Measurements from ENCODE around the gene ST3GAL2. TPM values are rescaled to one million over a fixed set of nuclear protein-coding genes. Genes with fewer than 3 reads are reported as not detected.

Gene ST3GAL2
- total RNA-seq, 1 experiment from 2014 or later, result 49.4 TPM

DNA sequence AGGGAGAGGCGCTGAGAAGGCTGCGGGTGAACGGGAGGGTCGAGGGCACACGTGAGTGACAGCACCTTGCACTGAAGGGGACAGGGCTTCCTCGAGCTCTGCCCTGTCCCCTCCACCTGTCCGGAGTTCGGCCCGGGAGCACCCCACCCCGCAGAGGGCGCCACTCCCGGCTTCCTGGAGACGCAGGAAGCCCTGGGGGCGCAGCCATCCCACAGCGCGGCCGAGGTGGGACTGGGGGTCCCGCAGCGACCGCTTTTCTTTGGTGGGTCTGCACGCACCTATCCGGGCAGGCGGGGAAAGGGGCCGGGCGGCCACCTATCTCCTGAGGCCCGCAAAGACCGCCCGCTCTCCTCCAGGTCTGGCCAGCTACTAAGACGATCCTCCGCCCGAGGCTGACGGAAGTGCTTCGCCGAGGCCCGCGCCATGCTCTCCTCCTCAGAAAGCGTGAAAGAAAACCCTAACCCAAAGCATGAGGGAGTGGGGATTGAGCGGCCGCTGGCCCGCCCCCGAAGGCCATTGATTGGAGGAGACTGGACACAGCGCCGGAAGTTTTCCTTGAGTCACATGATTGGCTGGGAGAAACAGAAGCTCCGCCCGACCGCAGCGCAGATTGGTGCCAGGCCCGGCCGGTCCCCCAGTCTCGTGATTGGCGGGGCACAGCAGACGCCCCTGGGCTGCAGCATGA lies 57.8 kb downstream of the ST3GAL2 start (continued):
- TF ChIP-seq HMGXB4 (CRISPR knock-in tag; IDR thresholded peaks at IDR 0.05) (peak; percentile 66), ZNF121 (CRISPR knock-in tag; IDR thresholded peaks at IDR 0.05) (no peak), FOXP1 (CRISPR knock-in tag; IDR thresholded peaks at IDR 0.05; ENCODE audit: borderline replicate concordance) (peak; percentile 26; the same call in 1 of the 2 replicates), PRRX2 (CRISPR knock-in tag; IDR thresholded peaks at IDR 0.05) (0 out of 2 replicates have a peak, but pooled peaks have one; percentile 14), ZNF263 (CRISPR knock-in tag; IDR thresholded peaks at IDR 0.05; ENCODE audit: low read depth) (0 out of 2 replicates have a peak, but pooled peaks have one; percentile 26), JAZF1 (CRISPR knock-in tag; IDR thresholded peaks at IDR 0.05) (no peak), ZNF138 (CRISPR knock-in tag; conservative IDR thresholded peaks at IDR 0.05) (peak; percentile 50; the same call in 1 of the 2 replicates), ATF2 (CRISPR knock-in tag; IDR thresholded peaks at IDR 0.05; ENCODE audit: borderline replicate concordance, low read depth) (no peak), NR1H2 (CRISPR knock-in tag; IDR thresholded peaks at IDR 0.05) (no peak), ZNF425 (CRISPR knock-in tag; conservative IDR thresholded peaks at IDR 0.05) (no peak), MYBL2 (CRISPR knock-in tag; IDR thresholded peaks at IDR 0.05) (peak; percentile 75; the same call in 1 of the 2 replicates), SOX15 (CRISPR knock-in tag; IDR thresholded peaks at IDR 0.05) (no peak), NFE2L1 (CRISPR knock-in tag; IDR thresholded peaks at IDR 0.05) (peak; percentile 80; the same call in 1 of the 2 replicates), OVOL2 (CRISPR knock-in tag; IDR thresholded peaks at IDR 0.05; ENCODE audit: borderline replicate concordance) (no peak), E2F5 (CRISPR knock-in tag; IDR thresholded peaks at IDR 0.05) (peak; percentile 51), SMAD4 (CRISPR knock-in tag; IDR thresholded peaks at IDR 0.05) (peak; percentile 52; the same call in 1 of the 2 replicates), TEAD4 (CRISPR knock-in tag; IDR thresholded peaks at IDR 0.05) (0 out of 2 replicates have a peak, but pooled peaks have one; percentile 11)
- TF ChIP-seq, protein P1, sequence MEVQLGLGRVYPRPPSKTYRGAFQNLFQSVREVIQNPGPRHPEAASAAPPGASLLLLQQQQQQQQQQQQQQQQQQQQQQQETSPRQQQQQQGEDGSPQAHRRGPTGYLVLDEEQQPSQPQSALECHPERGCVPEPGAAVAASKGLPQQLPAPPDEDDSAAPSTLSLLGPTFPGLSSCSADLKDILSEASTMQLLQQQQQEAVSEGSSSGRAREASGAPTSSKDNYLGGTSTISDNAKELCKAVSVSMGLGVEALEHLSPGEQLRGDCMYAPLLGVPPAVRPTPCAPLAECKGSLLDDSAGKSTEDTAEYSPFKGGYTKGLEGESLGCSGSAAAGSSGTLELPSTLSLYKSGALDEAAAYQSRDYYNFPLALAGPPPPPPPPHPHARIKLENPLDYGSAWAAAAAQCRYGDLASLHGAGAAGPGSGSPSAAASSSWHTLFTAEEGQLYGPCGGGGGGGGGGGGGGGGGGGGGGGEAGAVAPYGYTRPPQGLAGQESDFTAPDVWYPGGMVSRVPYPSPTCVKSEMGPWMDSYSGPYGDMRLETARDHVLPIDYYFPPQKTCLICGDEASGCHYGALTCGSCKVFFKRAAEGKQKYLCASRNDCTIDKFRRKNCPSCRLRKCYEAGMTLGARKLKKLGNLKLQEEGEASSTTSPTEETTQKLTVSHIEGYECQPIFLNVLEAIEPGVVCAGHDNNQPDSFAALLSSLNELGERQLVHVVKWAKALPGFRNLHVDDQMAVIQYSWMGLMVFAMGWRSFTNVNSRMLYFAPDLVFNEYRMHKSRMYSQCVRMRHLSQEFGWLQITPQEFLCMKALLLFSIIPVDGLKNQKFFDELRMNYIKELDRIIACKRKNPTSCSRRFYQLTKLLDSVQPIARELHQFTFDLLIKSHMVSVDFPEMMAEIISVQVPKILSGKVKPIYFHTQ (CRISPR knock-in tag; IDR thresholded peaks at IDR 0.05), result no peak; the same call in 1 of the 2 replicates
- TF ChIP-seq, protein P2, sequence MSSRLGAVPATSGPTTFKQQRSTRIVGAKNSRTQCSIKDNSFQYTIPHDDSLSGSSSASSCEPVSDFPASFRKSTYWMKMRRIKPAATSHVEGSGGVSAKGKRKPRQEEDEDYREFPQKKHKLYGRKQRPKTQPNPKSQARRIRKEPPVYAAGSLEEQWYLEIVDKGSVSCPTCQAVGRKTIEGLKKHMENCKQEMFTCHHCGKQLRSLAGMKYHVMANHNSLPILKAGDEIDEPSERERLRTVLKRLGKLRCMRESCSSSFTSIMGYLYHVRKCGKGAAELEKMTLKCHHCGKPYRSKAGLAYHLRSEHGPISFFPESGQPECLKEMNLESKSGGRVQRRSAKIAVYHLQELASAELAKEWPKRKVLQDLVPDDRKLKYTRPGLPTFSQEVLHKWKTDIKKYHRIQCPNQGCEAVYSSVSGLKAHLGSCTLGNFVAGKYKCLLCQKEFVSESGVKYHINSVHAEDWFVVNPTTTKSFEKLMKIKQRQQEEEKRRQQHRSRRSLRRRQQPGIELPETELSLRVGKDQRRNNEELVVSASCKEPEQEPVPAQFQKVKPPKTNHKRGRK (CRISPR knock-in tag; IDR thresholded peaks at IDR 0.05; ENCODE audit: borderline replicate concordance), result no peak
- TF ChIP-seq, protein P3, sequence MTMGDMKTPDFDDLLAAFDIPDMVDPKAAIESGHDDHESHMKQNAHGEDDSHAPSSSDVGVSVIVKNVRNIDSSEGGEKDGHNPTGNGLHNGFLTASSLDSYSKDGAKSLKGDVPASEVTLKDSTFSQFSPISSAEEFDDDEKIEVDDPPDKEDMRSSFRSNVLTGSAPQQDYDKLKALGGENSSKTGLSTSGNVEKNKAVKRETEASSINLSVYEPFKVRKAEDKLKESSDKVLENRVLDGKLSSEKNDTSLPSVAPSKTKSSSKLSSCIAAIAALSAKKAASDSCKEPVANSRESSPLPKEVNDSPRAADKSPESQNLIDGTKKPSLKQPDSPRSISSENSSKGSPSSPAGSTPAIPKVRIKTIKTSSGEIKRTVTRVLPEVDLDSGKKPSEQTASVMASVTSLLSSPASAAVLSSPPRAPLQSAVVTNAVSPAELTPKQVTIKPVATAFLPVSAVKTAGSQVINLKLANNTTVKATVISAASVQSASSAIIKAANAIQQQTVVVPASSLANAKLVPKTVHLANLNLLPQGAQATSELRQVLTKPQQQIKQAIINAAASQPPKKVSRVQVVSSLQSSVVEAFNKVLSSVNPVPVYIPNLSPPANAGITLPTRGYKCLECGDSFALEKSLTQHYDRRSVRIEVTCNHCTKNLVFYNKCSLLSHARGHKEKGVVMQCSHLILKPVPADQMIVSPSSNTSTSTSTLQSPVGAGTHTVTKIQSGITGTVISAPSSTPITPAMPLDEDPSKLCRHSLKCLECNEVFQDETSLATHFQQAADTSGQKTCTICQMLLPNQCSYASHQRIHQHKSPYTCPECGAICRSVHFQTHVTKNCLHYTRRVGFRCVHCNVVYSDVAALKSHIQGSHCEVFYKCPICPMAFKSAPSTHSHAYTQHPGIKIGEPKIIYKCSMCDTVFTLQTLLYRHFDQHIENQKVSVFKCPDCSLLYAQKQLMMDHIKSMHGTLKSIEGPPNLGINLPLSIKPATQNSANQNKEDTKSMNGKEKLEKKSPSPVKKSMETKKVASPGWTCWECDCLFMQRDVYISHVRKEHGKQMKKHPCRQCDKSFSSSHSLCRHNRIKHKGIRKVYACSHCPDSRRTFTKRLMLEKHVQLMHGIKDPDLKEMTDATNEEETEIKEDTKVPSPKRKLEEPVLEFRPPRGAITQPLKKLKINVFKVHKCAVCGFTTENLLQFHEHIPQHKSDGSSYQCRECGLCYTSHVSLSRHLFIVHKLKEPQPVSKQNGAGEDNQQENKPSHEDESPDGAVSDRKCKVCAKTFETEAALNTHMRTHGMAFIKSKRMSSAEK (CRISPR knock-in tag; IDR thresholded peaks at IDR 0.05; ENCODE audit: borderline replicate concordance), result no peak
- TF ChIP-seq, protein P4, sequence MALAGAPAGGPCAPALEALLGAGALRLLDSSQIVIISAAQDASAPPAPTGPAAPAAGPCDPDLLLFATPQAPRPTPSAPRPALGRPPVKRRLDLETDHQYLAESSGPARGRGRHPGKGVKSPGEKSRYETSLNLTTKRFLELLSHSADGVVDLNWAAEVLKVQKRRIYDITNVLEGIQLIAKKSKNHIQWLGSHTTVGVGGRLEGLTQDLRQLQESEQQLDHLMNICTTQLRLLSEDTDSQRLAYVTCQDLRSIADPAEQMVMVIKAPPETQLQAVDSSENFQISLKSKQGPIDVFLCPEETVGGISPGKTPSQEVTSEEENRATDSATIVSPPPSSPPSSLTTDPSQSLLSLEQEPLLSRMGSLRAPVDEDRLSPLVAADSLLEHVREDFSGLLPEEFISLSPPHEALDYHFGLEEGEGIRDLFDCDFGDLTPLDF (CRISPR knock-in tag; IDR thresholded peaks at IDR 0.05), result peak; percentile 14; the same call in 1 of the 2 replicates

Measured in WTC11 (cell line).